ENCODE measurements around the gene IMPA2.

- TF ChIP-seq CTCF (IDR thresholded peaks at IDR 0.05) (no peak), POLR2A (IDR thresholded peaks at IDR 0.05) (no peak), POLR2AphosphoS5 (IDR thresholded peaks at IDR 0.05) (no peak)
These were observed 15.6 kb downstream of the IMPA2 start for GRCh38 chr18:11996907-11997306.
